Pulmonary artery endothelial cell (primary cell): ENCODE data around the gene CDC42. TPM values are rescaled to one million over a fixed set of nuclear protein-coding genes. Genes with fewer than 3 reads are reported as not detected.
"Not testable (repeated sequence)": the region's sequence is repeated elsewhere in the genome, so short reads cannot be mapped to it uniquely, and the experiment has no call there.

Experiments used
- DNase-seq: peaks from one replicate; pipeline ENCODE4 v3.0.0-alpha.2; 2011; ENCODE audit warnings: low read depth, low spot score
- total RNA-seq: library from RNA; depleted of rRNA; stranded (reverse); fragments of >200 nt; gene quantifications from 2 replicates; pipeline ENCODE4 v1.2.3, GENCODE V29; 2014

The CDC42 gene
- total RNA-seq = 947 and 965 TPM in 2 replicates

- DNase-seq = peak; percentile 86
These were observed at the start of gene CDC42 for GRCh38 chr1:22052115-22053016. Gene CDC42 (plus strand): TSS chr1:22052709. CDS start chr1:22078479, 25,770 bp downstream.

- DNase-seq = not testable (repeated sequence)
These were observed 49.6 kb upstream of the CDC42 start for GRCh38 chr1:22002875-22003274.

GRCh38 chr1:22003959-22004358 is 48.5 kb upstream of the CDC42 start:
- not testable (repeated sequence) for DNase-seq

- DNase-seq = not testable (repeated sequence)
These were observed 47.0 kb upstream of the CDC42 start for GRCh38 chr1:22005261-22006149.

GRCh38 chr1:22006736-22007135 is 45.8 kb upstream of the CDC42 start:
- DNase-seq = not testable (repeated sequence)

- DNase-seq = not testable (repeated sequence)
These were observed 45.2 kb upstream of the CDC42 start for GRCh38 chr1:22007262-22007661.

- DNase-seq = not testable (repeated sequence)
These were observed 42.9 kb upstream of the CDC42 start for GRCh38 chr1:22009566-22009965.

- not testable (repeated sequence) for DNase-seq
These were observed 39.8 kb upstream of the CDC42 start for GRCh38 chr1:22012752-22013151.

- DNase-seq = not testable (repeated sequence)
These were observed 37.8 kb upstream of the CDC42 start for GRCh38 chr1:22014575-22015206.

GRCh38 chr1:22018583-22019559 is 33.6 kb upstream of the CDC42 start:
- DNase-seq = peak; percentile 56

- DNase-seq = no peak
These were observed 31.4 kb upstream of the CDC42 start for GRCh38 chr1:22021061-22021460.

- peak; percentile 55 for DNase-seq
These were observed 27.8 kb upstream of the CDC42 start for GRCh38 chr1:22024485-22025367.

GRCh38 chr1:22025368-22026155 is 26.9 kb upstream of the CDC42 start:
- DNase-seq = peak; percentile 58

GRCh38 chr1:22026924-22027289 is 25.6 kb upstream of the CDC42 start:
- DNase-seq = no peak

- DNase-seq = no peak
These were observed 22.5 kb upstream of the CDC42 start for GRCh38 chr1:22030057-22030456.

- no peak for DNase-seq
These were observed 22.0 kb upstream of the CDC42 start for GRCh38 chr1:22030473-22030872.

- no peak for DNase-seq
These were observed 21.1 kb upstream of the CDC42 start for GRCh38 chr1:22031214-22031962.

GRCh38 chr1:22034834-22035233 is 17.7 kb upstream of the CDC42 start:
- not testable (repeated sequence) for DNase-seq
